K562 (cell line): ENCODE measurements around the gene ARHGAP31. TPM values are rescaled to one million over a fixed set of nuclear protein-coding genes. Genes with fewer than 3 reads are reported as not detected.

Experiments
- ATAC-seq: fragments of 200-7000 bp; cut with Tn5 transposase; 3 replicates; pipeline ENCODE4 v1.9.1; 2020; ENCODE audit warnings: moderate library complexity
- BruUV-seq: library from RNA; stranded (reverse); fragments of 400-500 nt; replicated peaks from 2 replicates; lab custom pipeline; 2021; lab: Mats Ljungman, UMichigan
- CTCF ChIA-PET: fragments of 300-600 bp; formaldehyde crosslinking; extraction: SDS; loops from one replicate; lab custom pipeline; 2021; ENCODE audit warnings: low intra/inter-chr PET ratio; lab: Yijun Ruan, JAX
- POLR2A ChIA-PET: fragments of 300-600, 350-650 bp; sonication (Branson Sonifier 250); formaldehyde crosslinking; extraction: SDS; loops from one replicate; lab custom pipeline; 2021; ENCODE audit warnings: antibody characterized with exemption, inconsistent platforms; lab: Yijun Ruan, JAX
- DNase-seq, 4 experiments: peaks; one replicate each; pipeline versions ENCODE4 v3.0.0 to v3.0.0-alpha.2; 2011 to 2018; ENCODE audit warnings: low spot score in 3 of 4, mixed read lengths in 3 of 4; ENCODE audit errors: extremely low read depth in 1 of 4
- FAIRE-seq: peaks from 2 replicates; lab custom pipeline; 2011; peaks lifted over from hg19 to GRCh38; lab: Jason Lieb, UNC
- H2AFZ ChIP-seq: 2 replicates; pipeline ENCODE4 v1.6.0; 2011; ENCODE audit warnings: low read depth, low read length, control low read depth, inconsistent platforms
- H3K27ac ChIP-seq: fragments of 200-600 bp; 3 replicates; pipeline ENCODE4 v1.8.0; 2011; ENCODE audit warnings: low read depth, mild to moderate bottlenecking, control low read depth, inconsistent platforms, low read length, moderate library complexity, mixed read lengths; ENCODE audit errors: extremely low read depth
- H3K27me3 ChIP-seq, 2 experiments: fragments of 300-600 bp in 1 of 2; 2 replicates in 1 of 2; 3 replicates in 1 of 2; pipeline versions ENCODE4 v1.6.0 to v1.8.0; 2011; ENCODE audit warnings: inconsistent platforms in 2 of 2, low read length in 2 of 2, mild to moderate bottlenecking in 1 of 2, mixed read lengths in 1 of 2, moderate library complexity in 1 of 2; ENCODE audit not compliant: control insufficient read depth in 2 of 2, insufficient read depth in 2 of 2
- H3K36me3 ChIP-seq: fragments of 300-600 bp; 3 replicates; pipeline ENCODE4 v1.8.0; 2011; ENCODE audit warnings: mild to moderate bottlenecking, low read length, inconsistent platforms; ENCODE audit not compliant: control insufficient read depth, insufficient read depth
- H3K4me1 ChIP-seq, 2 experiments: fragments of 200-600 bp in 1 of 2; replicated peaks in 1 of 2; 2 replicates in 1 of 2; 3 replicates in 1 of 2; pipeline versions ENCODE4 v1.5.1 to v1.8.0; 2011; ENCODE audit warnings: inconsistent platforms in 2 of 2, low read length in 2 of 2, mild to moderate bottlenecking in 1 of 2, mixed read lengths in 1 of 2, moderate library complexity in 1 of 2; ENCODE audit not compliant: control insufficient read depth in 2 of 2, insufficient read depth in 2 of 2
- H3K4me2 ChIP-seq: 2 replicates; pipeline ENCODE4 v1.6.1; 2011; ENCODE audit warnings: low read length, control low read depth, inconsistent platforms, mixed read lengths; ENCODE audit not compliant: insufficient read depth
- H3K4me3 ChIP-seq: fragments of 200-600 bp; sonication (generic), shearing (Covaris generic); 2 replicates; pipeline ENCODE4 v1.5.1; 2016; ENCODE audit warnings: control low read depth, inconsistent platforms
- H3K79me2 ChIP-seq: fragments of 200-600 bp; 3 replicates; pipeline ENCODE4 v1.8.0; 2011; ENCODE audit warnings: low read length, inconsistent platforms; ENCODE audit not compliant: control insufficient read depth, insufficient read depth
- H3K9ac ChIP-seq, 2 experiments: 2 replicates each; pipeline versions ENCODE4 v1.6.0 to v1.6.1; 2011; ENCODE audit warnings: low read depth in 2 of 2, low read length in 2 of 2, control low read depth in 1 of 2, inconsistent platforms in 1 of 2, mild to moderate bottlenecking in 1 of 2, mixed read lengths in 1 of 2; ENCODE audit not compliant: insufficient read depth in 1 of 2
- H3K9me1 ChIP-seq: one replicate; pipeline ENCODE4 v1.6.0; 2011; ENCODE audit warnings: inconsistent platforms, mild to moderate bottlenecking, low read length, moderate library complexity; ENCODE audit not compliant: control insufficient read depth, insufficient read depth
- H3K9me3 ChIP-seq: replicated peaks from 2 replicates; pipeline ENCODE4 v1.5.1; 2011; ENCODE audit warnings: low read depth, low read length, inconsistent platforms; ENCODE audit not compliant: control insufficient read depth, insufficient read depth
- H4K20me1 ChIP-seq: replicated peaks from 2 replicates; pipeline ENCODE4 v1.6.1; 2011; ENCODE audit warnings: low read length, inconsistent platforms, mixed read lengths; ENCODE audit not compliant: control insufficient read depth, insufficient read depth
- FOXJ3 ChIP-seq: sonication (generic); formaldehyde crosslinking; IDR thresholded peaks from 2 replicates; pipeline ENCODE4 v1.4.0; 2020; ENCODE audit warnings: mild to moderate bottlenecking, missing genetic modification reagents
- FOXP1 ChIP-seq: sonication (generic); formaldehyde crosslinking; IDR thresholded peaks from 2 replicates; pipeline ENCODE4 v1.8.0; 2022; ENCODE audit warnings: mild to moderate bottlenecking, missing genetic modification reagents
- NFYB ChIP-seq: IDR thresholded peaks from 2 replicates; pipeline ENCODE4 v1.6.1; 2011; ENCODE audit warnings: mild to moderate bottlenecking, moderate library complexity; ENCODE audit not compliant: insufficient read length; ENCODE audit errors: extremely low read depth
- STAT5B ChIP-seq: fragments of 250-450 bp; sonication (Bioruptor Pico); IDR thresholded peaks from 2 replicates; pipeline ENCODE4 v1.8.0; 2021; ENCODE audit warnings: mild to moderate bottlenecking, inconsistent platforms
- XRCC5 ChIP-seq: fragments of 200-400 bp; formaldehyde crosslinking; IDR thresholded peaks from 2 replicates; pipeline ENCODE4 v1.6.1; 2017; ENCODE audit warnings: low read depth, mild to moderate bottlenecking, low read length
- ZNF551 ChIP-seq: fragments of 250-450 bp; sonication (Bioruptor Pico); IDR thresholded peaks from 2 replicates; pipeline ENCODE4 v1.5.0; 2021; ENCODE audit warnings: mild to moderate bottlenecking, moderate library complexity
- WGBS: fragments of 100-300 bp; shearing (Covaris generic); methylation state at CpG from one replicate; pipeline ENCODE4 v1.1.6; 2016; ENCODE audit warnings: low coverage, mixed read lengths; ENCODE audit not compliant: insufficient coverage; ENCODE audit errors: missing lambda C conversion rate; 5-methylcytosine and 5-hydroxymethylcytosine counted together
- in situ Hi-C: fragments of 300-500 bp; cut with MboI; formaldehyde crosslinking; loops from 4 replicates; pipeline ENCODE4 v1.15.0; 2018; ENCODE audit warnings: inconsistent platforms, mixed read lengths
- intact Hi-C: fragments of 100-400 bp; cut with micrococcal nuclease; formaldehyde crosslinking; loops from 2 replicates; pipeline ENCODE4 v1.14.2; 2022
- polyA plus RNA-seq, 8 experiments: library from polyadenylated mRNA; depleted of rRNA in 4 of 8; stranded (reverse) in 5 of 8; unstranded in 3 of 8; fragments of >200 nt; fragmentation: Nextera tagmentation in 2 of 8; fragmentation: Illumina TruSeq in 1 of 8; extraction: Ambion mirVana in 2 of 8; extraction: Trizol in 1 of 8; gene quantifications; 2 replicates each; pipeline versions ENCODE4 v1.2.1 to v1.2.3, GENCODE V29; 2011 to 2014; ENCODE audit warnings: inconsistent platforms in 1 of 8, missing spikeins in 1 of 8
- total RNA-seq, 7 experiments: library from RNA; depleted of rRNA in 6 of 7; stranded (reverse); fragments of >200 nt in 6 of 7; fragmentation: Illumina TruSeq in 2 of 7; extraction: Trizol in 2 of 7; gene quantifications; 2 replicates each; pipeline versions ENCODE4 v1.2.1 to v1.2.3, GENCODE V29; 2011 to 2021; ENCODE audit warnings: low replicate concordance in 1 of 7
- TF ChIP-seq, protein P1 (sequence below): fragments of 200-400 bp; formaldehyde crosslinking; IDR thresholded peaks from 2 replicates; pipeline ENCODE4 v1.6.1; 2017; ENCODE audit warnings: mild to moderate bottlenecking, low read depth, low read length, moderate library complexity
- TF ChIP-seq, protein P2 (sequence below): fragments of 450-650 bp; IDR thresholded peaks from 2 replicates; pipeline ENCODE4 v1.6.1; 2016; ENCODE audit warnings: mild to moderate bottlenecking, moderate library complexity

The ARHGAP31 gene
- total and polyA plus RNA-seq, 9 of the 15 experiments (the other 6 are each of a cell fraction or from before 2014, with no cell fraction given): under 0.01 to 0.13 (median 0.06) TPM; not detected in 5

DNA sequence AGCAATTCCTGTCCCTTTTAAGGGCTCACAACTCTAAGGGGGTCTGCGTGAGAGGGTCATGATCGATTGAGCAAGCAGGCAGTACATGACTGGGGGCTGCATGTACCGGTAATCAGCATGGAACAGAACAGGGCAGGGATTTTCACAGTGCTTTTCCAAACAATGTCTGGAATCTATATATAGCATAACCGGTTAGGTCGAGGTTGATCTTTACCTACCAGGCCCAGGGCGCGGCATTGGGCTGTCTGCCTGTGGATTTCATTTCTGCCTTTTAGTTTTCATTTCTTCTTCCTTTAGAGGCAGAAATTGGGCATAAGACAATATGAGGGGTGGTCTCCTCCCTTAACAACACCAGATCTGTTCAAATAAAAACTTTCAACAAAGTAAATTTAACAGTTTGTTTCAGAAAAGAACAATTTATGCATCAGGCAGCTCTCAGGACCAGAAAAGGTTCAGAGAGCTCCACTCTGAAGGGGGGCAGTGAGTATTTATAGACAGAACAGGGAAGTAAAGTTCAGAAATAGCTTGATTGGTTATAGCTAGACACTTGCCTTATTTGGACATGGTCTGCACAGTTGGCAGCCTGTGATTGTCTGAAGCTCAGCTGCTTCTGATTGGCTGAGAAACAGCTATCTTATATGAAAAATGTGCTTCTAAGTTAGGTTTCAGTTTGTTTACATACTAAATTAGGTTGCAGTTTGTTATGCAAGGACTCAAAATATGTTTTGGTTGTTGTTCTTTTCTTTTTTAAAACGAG, 36.4 kb upstream of the ARHGAP31 start:
- H3K27me3 ChIP-seq: no peaks in the 10 kb centered on the region
- DNase-seq (no peak), FAIRE-seq (no peak), ATAC-seq (peak; percentile 68)
- no TSS peak for BruUV-seq
- ChIA-PET POLR2A (interaction anchor here (0.5 to 0.6 kb wide), 2 partner anchors 27 to 40 kb away, joined by 3 read pairs; no protein-coding TSS in a partner anchor), CTCF (no interaction called here)
- intact Hi-C loops (no loop called here), in situ Hi-C loops (no loop called here)
- H3K36me3 ChIP-seq: no peaks in the 10 kb centered on the region
- 50% methylated on average over 7 of the region's 8 CpGs for WGBS
- peak overlapping the region; percentile 40; the same call in 1 of the 2 replicates for H2AFZ ChIP-seq
- H3K4me2 ChIP-seq: no peak overlapping the region
- H3K9me3 ChIP-seq: no peaks in the 10 kb centered on the region
- no peaks in the 10 kb centered on the region for H3K79me2 ChIP-seq
- H3K4me1 ChIP-seq: no peaks in the 10 kb centered on the region
- no peaks in the 10 kb centered on the region for H4K20me1 ChIP-seq
- no peak overlapping the region for H3K4me3 ChIP-seq
- no peaks in the 10 kb centered on the region for H3K9me1 ChIP-seq
- H3K27ac ChIP-seq: no peak overlapping the region
- no peak overlapping the region for H3K9ac ChIP-seq
- TF ChIP-seq, protein P1, sequence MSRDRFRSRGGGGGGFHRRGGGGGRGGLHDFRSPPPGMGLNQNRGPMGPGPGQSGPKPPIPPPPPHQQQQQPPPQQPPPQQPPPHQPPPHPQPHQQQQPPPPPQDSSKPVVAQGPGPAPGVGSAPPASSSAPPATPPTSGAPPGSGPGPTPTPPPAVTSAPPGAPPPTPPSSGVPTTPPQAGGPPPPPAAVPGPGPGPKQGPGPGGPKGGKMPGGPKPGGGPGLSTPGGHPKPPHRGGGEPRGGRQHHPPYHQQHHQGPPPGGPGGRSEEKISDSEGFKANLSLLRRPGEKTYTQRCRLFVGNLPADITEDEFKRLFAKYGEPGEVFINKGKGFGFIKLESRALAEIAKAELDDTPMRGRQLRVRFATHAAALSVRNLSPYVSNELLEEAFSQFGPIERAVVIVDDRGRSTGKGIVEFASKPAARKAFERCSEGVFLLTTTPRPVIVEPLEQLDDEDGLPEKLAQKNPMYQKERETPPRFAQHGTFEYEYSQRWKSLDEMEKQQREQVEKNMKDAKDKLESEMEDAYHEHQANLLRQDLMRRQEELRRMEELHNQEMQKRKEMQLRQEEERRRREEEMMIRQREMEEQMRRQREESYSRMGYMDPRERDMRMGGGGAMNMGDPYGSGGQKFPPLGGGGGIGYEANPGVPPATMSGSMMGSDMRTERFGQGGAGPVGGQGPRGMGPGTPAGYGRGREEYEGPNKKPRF: no peak
- TF ChIP-seq XRCC5 (no peak), FOXJ3 (CRISPR knock-in tag) (no peak), STAT5B (no peak), ZNF551 (no peak), NFYB (peak; percentile 5), FOXP1 (CRISPR knock-in tag) (no peak)
- TF ChIP-seq, protein P2, sequence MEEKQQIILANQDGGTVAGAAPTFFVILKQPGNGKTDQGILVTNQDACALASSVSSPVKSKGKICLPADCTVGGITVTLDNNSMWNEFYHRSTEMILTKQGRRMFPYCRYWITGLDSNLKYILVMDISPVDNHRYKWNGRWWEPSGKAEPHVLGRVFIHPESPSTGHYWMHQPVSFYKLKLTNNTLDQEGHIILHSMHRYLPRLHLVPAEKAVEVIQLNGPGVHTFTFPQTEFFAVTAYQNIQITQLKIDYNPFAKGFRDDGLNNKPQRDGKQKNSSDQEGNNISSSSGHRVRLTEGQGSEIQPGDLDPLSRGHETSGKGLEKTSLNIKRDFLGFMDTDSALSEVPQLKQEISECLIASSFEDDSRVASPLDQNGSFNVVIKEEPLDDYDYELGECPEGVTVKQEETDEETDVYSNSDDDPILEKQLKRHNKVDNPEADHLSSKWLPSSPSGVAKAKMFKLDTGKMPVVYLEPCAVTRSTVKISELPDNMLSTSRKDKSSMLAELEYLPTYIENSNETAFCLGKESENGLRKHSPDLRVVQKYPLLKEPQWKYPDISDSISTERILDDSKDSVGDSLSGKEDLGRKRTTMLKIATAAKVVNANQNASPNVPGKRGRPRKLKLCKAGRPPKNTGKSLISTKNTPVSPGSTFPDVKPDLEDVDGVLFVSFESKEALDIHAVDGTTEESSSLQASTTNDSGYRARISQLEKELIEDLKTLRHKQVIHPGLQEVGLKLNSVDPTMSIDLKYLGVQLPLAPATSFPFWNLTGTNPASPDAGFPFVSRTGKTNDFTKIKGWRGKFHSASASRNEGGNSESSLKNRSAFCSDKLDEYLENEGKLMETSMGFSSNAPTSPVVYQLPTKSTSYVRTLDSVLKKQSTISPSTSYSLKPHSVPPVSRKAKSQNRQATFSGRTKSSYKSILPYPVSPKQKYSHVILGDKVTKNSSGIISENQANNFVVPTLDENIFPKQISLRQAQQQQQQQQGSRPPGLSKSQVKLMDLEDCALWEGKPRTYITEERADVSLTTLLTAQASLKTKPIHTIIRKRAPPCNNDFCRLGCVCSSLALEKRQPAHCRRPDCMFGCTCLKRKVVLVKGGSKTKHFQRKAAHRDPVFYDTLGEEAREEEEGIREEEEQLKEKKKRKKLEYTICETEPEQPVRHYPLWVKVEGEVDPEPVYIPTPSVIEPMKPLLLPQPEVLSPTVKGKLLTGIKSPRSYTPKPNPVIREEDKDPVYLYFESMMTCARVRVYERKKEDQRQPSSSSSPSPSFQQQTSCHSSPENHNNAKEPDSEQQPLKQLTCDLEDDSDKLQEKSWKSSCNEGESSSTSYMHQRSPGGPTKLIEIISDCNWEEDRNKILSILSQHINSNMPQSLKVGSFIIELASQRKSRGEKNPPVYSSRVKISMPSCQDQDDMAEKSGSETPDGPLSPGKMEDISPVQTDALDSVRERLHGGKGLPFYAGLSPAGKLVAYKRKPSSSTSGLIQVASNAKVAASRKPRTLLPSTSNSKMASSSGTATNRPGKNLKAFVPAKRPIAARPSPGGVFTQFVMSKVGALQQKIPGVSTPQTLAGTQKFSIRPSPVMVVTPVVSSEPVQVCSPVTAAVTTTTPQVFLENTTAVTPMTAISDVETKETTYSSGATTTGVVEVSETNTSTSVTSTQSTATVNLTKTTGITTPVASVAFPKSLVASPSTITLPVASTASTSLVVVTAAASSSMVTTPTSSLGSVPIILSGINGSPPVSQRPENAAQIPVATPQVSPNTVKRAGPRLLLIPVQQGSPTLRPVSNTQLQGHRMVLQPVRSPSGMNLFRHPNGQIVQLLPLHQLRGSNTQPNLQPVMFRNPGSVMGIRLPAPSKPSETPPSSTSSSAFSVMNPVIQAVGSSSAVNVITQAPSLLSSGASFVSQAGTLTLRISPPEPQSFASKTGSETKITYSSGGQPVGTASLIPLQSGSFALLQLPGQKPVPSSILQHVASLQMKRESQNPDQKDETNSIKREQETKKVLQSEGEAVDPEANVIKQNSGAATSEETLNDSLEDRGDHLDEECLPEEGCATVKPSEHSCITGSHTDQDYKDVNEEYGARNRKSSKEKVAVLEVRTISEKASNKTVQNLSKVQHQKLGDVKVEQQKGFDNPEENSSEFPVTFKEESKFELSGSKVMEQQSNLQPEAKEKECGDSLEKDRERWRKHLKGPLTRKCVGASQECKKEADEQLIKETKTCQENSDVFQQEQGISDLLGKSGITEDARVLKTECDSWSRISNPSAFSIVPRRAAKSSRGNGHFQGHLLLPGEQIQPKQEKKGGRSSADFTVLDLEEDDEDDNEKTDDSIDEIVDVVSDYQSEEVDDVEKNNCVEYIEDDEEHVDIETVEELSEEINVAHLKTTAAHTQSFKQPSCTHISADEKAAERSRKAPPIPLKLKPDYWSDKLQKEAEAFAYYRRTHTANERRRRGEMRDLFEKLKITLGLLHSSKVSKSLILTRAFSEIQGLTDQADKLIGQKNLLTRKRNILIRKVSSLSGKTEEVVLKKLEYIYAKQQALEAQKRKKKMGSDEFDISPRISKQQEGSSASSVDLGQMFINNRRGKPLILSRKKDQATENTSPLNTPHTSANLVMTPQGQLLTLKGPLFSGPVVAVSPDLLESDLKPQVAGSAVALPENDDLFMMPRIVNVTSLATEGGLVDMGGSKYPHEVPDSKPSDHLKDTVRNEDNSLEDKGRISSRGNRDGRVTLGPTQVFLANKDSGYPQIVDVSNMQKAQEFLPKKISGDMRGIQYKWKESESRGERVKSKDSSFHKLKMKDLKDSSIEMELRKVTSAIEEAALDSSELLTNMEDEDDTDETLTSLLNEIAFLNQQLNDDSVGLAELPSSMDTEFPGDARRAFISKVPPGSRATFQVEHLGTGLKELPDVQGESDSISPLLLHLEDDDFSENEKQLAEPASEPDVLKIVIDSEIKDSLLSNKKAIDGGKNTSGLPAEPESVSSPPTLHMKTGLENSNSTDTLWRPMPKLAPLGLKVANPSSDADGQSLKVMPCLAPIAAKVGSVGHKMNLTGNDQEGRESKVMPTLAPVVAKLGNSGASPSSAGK: no peak
